ENCODE results near the gene ARHGAP18.

The ARHGAP18 gene

DNA sequence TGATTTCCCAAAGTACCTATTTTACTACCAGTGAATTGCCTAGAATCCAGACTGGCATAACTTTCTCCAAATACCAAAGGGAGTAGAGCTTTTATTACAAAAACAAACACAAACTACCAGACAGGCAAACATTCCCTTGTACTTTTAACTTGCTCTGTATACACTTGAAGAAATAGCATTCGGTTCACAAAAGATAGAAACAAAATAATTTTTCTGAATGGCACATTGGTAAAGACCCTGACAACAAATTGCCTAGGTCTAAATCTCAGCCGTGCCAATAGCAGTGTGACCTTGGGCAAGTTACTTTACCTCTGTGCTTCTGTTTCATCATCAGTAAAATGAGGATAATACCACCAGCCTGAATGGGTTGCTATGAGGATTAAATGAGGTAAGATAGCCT lies 15.9 kb downstream of the ARHGAP18 start:
- in situ Hi-C loops (cut with MboI; ENCODE audit: low sequenced_read_pairs), result no loop called here

DNA sequence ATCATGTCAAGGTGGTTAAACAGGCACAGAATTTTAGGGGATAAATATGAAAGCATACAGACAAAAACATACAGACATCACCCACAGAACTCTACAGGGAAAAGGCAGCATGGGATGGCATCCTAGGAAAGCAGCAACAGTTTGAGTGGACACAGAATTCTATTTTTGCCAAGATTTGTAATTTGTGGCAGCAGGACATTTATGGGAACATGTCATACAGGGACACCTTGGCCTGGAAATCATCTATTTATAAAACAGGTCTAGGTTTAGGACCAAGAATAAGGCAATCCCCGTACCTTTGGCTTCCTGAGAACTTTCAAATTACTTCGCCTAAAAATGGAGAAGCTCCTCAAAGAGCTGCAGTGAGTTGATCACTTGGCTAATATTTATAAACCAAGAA lies 17.5 kb downstream of the ARHGAP18 start:
- in situ Hi-C loops (cut with MboI; ENCODE audit: low sequenced_read_pairs), result no loop called here

DNA sequence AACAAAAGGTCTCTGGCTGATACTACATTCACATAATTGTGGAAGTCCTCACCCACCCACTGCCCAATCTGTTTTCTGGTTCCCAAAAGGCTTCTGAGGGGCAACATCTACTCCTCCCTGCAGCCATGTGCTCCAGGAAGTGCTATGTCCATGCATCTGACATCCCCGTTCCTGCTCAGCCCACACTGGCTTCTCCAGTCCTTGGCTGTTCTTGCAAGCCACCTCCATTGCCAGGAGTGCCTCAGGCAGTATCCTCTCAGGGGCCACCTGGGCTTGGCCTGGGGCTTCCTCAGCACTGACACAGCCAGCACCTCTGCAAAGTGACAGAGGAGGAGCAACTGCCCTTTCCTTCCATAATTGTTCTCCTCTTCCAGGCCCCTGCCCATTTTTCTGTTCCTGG lies 18.3 kb downstream of the ARHGAP18 start:
- in situ Hi-C loops (cut with MboI; ENCODE audit: low sequenced_read_pairs), result no loop called here

- in situ Hi-C loops (cut with MboI; ENCODE audit: low sequenced_read_pairs), result no loop called here
These were observed 18.8 kb downstream of the ARHGAP18 start for GRCh38 chr6:129691043-129691640.

- in situ Hi-C loops (cut with MboI; ENCODE audit: low sequenced_read_pairs), result no loop called here
These were observed 22.9 kb downstream of the ARHGAP18 start for GRCh38 chr6:129686941-129687627.

DNA sequence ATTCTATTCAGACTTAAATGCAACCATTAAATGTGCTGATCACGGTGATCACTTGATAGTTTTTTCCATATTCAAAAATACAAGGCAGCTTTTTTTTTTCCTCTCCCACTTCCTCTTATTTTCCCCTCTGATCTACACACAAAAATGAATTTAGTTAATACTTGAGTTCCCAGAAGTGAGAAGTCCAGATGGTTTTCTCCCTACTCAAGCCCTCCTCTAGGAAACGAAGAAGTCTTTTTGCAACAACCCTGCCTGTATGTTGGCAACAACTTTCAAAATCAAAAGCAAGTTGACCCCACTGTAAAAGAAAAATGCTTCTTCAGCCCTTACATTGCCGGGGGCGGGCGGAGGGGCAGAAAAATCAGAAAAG lies 24.3 kb downstream of the ARHGAP18 start:
- in situ Hi-C loops (cut with MboI; ENCODE audit: low sequenced_read_pairs), result no loop called here

DNA sequence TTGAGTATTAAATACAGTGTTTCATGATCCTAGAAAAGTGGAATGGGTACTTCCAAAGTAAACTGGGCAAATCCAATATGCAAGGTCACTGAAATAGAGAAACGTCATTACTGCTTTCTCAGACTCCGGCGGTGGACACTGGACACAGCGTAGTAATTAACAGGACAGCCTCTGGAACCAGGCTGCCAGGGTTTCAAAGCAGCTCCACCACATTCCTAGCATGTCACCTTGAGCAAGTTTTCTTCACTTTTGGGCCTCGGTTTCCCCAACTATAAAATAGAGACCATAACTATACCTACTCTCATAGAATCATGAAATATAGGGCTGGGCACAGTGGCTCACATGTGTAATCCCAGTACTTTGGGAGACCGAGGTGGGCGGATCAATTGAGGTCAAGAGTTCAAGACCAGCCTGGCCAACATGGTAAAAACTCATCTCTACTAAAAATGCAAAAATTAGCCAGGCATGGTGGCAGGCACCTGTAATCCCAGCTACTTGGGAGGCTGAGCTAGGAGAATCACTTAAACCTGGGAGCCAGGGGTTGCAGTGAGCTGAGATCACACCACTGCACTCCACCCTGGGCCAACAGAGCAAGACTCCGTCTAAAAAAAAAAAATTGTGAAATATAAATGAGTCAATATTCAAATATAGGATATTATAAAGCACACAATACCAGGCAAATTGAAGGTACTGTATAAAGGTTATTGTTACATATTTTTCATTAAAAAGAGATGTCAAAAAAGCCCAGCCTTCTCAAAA lies 24.9 kb downstream of the ARHGAP18 start:
- in situ Hi-C loops (cut with MboI; ENCODE audit: low sequenced_read_pairs), result no loop called here

GRCh38 chr6:129684323-129684884 lies 25.6 kb downstream of the ARHGAP18 start:
- in situ Hi-C loops (cut with MboI; ENCODE audit: low sequenced_read_pairs), result no loop called here

GRCh38 chr6:129683601-129684322 lies 26.2 kb downstream of the ARHGAP18 start:
- in situ Hi-C loops (cut with MboI; ENCODE audit: low sequenced_read_pairs), result no loop called here

GRCh38 chr6:129681913-129682205 lies 28.1 kb downstream of the ARHGAP18 start:
- in situ Hi-C loops (cut with MboI; ENCODE audit: low sequenced_read_pairs), result no loop called here

- in situ Hi-C loops (cut with MboI; ENCODE audit: low sequenced_read_pairs), result no loop called here
These were observed 29.3 kb downstream of the ARHGAP18 start for GRCh38 chr6:129680633-129681032.

GRCh38 chr6:129679758-129680157 lies 30.2 kb downstream of the ARHGAP18 start:
- in situ Hi-C loops (cut with MboI; ENCODE audit: low sequenced_read_pairs), result no loop called here

DNA sequence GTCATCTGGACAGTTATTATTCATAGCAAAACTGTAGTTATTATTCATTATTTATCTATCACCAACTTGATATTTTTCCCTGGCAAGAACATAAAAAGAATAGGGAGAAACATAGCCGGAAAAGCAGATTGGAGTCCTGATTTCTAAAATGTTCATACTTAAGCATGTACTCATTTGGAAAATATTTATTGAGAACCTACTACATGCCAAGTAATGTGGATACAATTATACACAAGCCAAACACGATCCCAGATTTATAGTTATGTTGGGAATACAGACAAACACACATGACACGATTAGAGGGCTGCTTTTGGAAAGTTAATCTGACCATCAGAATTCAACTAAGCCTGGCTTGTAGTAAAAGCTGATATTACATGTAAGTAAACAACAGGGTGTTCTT lies 30.7 kb downstream of the ARHGAP18 start:
- in situ Hi-C loops (cut with MboI; ENCODE audit: low sequenced_read_pairs), result no loop called here

DNA sequence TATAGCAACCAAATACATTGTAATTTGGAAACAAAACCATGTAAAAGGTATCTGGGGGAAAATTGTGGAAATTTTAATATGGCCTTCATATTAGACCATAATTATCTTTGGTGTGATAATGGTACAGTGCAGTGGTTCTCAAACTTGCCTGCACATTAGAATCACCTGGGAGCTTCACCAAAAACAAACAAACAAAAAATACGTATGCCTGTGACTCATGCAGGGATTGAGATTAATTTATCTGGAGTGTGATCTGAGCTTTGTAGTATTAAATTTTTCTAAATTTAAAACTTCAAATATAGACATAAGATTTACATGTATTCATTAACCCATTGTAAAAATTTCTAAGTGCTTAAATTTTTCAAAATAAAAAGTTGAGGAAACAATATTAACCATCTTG lies 31.5 kb downstream of the ARHGAP18 start:
- in situ Hi-C loops (cut with MboI; ENCODE audit: low sequenced_read_pairs), result no loop called here

DNA sequence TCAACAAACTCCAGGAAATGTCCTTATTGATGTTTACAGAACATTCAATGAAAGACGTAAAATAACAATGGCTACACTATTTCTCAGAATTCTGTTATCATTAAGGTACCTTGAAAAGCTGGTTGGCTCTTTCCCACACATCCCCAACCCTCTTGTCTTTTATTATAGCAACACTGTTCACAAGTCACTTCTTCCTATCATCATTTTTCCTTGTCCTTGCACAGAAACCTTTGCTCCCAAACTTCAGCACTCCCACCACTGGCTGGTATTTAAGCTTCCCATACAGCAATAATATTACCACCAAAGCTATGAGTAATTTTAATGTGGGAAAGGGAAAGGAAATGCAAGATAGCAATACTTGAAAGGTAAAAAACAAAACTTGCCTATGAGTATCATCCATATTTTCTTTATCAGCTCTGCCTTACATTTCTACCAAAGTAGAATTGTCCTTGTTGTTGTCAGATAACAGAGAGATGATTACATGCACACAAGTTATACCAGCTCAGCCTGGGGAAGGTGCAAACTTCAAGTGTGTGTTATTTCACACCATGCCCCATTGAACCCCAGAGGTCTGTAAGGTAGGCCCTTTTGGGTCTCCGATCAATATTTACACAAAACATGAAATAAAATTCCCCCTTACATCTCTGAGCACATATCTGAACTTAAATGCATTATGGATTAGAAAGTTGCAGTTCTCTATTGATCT lies 32.2 kb downstream of the ARHGAP18 start:
- in situ Hi-C loops (cut with MboI; ENCODE audit: low sequenced_read_pairs), result no loop called here

DNA sequence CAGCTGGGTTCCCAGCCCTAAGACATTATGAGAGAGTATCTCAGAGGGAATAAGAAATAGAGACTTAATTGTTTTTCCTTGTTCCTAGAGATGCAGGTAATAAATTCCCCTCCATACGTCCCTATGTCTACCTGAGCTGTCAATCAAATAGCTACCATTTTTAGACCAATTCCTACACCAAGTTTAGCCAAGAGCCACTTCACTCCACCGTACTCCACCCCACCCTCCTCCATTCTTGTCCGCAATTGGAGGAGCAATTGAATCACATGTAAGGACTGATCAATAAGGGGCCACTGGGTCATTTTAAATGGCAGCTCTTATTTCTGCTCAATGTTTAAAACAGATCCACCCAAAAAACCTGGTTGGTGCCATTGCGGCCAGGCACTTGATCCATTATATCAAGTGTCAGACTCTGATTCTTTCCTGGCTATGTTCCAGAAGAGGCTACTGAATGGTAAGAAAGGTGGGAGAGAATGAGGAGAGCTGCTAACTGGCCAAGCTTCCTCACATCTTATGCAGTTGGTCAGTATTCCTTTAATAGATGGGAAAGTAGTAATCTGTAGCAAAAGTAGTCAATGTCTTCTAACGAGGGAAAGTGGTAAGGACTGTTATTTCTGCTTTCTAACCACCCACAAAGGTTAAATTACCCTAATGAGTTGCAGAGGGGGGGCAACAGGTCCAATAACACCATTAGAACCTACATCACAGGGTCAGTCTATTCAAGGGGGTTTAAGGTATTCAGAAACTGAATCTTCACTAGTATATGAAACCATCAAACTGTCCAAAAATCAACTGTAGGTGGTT lies 34.1 kb downstream of the ARHGAP18 start:
- in situ Hi-C loops (cut with MboI; ENCODE audit: low sequenced_read_pairs), result no loop called here

- in situ Hi-C loops (cut with MboI; ENCODE audit: low sequenced_read_pairs), result no loop called here
These were observed 36.2 kb downstream of the ARHGAP18 start for GRCh38 chr6:129673748-129674147.

DNA sequence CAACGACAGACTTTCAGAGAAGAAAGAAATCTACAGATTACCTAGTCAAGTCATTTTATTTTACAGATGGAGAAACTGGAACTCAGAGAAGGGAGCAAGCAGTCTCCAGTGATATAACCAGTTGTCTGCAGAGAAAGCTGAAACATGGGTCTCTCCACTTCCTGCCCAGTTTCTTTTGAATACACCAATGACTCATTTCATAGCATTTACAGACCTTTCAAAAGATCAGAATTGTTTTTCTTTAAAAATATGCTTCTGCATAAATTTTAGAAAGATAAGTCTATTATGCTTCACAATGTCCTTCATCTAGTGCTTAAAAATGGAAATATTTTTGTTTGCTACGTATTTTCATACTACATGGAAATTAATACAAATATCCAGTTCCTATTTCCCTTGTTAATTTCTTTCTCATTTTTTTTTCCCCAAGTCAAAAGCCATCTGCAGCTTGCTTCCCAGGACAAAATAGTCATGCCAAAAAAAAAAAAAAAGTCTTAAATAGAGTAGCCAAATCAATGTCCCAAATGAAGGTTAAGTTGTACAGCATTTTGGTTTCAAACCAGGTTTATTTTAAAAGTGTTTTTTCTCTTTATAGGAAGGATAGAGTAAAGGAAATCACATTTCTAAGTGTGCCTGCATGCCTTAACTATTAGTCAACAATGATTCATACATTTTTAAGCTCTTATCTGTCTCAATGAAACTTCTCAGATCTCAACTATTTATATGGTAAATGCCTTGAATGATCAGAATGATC lies 36.9 kb downstream of the ARHGAP18 start:
- in situ Hi-C loops (cut with MboI; ENCODE audit: low sequenced_read_pairs), result no loop called here

DNA sequence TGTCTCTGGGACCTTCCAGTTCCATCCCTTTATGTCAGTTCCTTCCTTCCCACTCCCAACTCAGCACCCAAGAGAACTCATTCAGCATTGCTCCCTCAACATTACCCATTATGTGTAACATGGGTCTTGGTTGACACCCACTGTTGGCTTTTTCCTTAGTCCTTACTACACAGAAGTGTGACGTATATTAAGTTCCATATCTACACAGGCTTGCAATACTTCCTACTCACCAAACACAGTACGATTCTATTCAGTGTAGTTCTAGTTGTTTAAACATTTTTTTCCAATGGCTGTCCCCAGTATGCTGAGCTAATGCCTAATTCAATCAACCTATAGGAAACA lies 37.7 kb downstream of the ARHGAP18 start:
- in situ Hi-C loops (cut with MboI; ENCODE audit: low sequenced_read_pairs), result no loop called here

Data from HL-60/S4 treated with retinoic acid at 250 ng/mL for 4 days and 3 days (cell line).